ENCODE measurements around the gene AKT1.

AKT1 gene

DNA sequence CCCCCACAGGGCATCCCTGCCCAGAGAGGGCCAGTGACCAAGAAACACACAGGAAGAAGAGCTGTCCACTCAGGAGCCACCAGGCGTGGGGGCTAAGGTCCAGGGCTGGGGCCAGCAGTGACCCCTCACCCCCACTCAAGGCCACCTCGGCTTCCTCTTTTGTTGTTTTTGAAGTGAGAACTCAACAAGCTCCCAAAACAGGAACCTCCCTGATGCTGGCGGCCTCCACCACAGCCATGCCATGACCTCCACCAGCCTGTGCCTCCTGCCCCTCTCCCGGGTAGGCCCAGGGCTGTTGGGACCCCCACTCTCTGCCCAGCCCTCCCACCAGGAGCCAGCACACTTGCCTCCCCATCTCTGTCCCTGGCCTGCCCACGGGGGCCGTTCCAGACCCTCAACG, 7.8 kb downstream of the AKT1 start:
- Mint-ChIP-seq H3K36me3 (ENCODE audit: low read depth) (peaks cover 6% of the 10 kb centered on the region), H3K4me1 (ENCODE audit: low read depth) (peaks cover 4% of the 10 kb centered on the region)

GRCh38 chr14:104786726-104787675, 8.5 kb downstream of the AKT1 start:
- H3K27me3 Mint-ChIP-seq (ENCODE audit: low read depth): no peaks in the 10 kb centered on the region
- peaks cover 6% of the 10 kb centered on the region for H3K36me3 Mint-ChIP-seq (ENCODE audit: low read depth)
- H3K4me3 Mint-ChIP-seq: no peak overlapping the region
- H3K9me3 Mint-ChIP-seq: no peaks in the 10 kb centered on the region
- H3K4me1 Mint-ChIP-seq (ENCODE audit: low read depth): peaks cover 3% of the 10 kb centered on the region
- no peak overlapping the region for H3K27ac Mint-ChIP-seq

More for the DNA sequence above, 7.8 kb downstream of the AKT1 start:
- Mint-ChIP-seq H3K27me3 (ENCODE audit: low read depth) (no peaks in the 10 kb centered on the region), H3K27ac (no peak overlapping the region), H3K4me3 (no peak overlapping the region), H3K9me3 (no peaks in the 10 kb centered on the region)

DNA sequence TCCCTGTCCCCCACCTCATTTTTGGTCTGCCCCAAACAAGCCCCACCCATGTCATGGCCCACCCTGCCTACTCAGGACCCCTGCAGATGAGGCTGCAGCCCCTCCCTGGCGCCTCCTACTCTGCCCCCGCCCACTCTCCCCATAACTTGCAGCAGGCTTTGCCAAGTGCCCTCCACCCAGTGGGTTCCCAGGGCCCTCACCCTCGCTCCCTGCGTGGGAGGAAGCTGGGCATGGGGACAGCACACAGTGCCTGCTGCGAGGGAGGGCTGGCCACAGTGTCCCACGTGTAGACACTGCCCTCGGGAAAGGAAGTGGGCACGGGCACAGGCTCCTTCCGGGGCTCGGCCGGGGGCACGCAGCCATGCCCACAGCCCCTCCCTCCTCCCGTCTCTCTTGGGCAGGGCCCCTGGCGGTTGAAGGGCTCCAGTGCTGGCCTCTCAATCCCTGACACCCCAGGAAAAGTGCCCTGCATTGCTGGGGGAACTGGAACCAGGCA, 9.4 kb downstream of the AKT1 start:
- no peaks in the 10 kb centered on the region for H3K4me1 Mint-ChIP-seq (ENCODE audit: low read depth)
- H3K9me3 Mint-ChIP-seq: no peaks in the 10 kb centered on the region
- H3K36me3 Mint-ChIP-seq (ENCODE audit: low read depth): peaks cover 3% of the 10 kb centered on the region
- no peaks in the 10 kb centered on the region for H3K27me3 Mint-ChIP-seq (ENCODE audit: low read depth)
- H3K4me3 Mint-ChIP-seq: no peak overlapping the region
- H3K27ac Mint-ChIP-seq: no peak overlapping the region

DNA sequence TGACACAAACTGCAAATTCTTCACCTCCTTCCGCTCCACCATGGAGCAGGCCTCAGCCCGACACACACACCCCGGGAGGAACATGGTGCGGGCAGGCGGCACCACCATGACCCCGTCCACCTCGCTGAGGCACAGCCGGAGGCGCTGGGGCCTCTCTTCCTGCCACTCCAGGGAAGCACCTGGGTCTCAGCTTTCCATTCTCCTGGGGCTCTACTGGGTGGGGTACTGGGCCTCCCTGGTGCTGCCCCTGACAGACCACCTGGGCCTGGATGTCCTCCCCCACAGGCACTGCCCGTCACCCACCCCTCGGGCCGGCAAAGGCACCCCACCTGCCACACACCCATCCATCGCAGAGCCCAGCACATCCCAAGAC, 9.9 kb downstream of the AKT1 start:
- Mint-ChIP-seq H3K4me3 (no peak overlapping the region), H3K36me3 (ENCODE audit: low read depth) (no peaks in the 10 kb centered on the region), H3K4me1 (ENCODE audit: low read depth) (no peaks in the 10 kb centered on the region), H3K27me3 (ENCODE audit: low read depth) (no peaks in the 10 kb centered on the region), H3K9me3 (no peaks in the 10 kb centered on the region), H3K27ac (no peak overlapping the region)

DNA sequence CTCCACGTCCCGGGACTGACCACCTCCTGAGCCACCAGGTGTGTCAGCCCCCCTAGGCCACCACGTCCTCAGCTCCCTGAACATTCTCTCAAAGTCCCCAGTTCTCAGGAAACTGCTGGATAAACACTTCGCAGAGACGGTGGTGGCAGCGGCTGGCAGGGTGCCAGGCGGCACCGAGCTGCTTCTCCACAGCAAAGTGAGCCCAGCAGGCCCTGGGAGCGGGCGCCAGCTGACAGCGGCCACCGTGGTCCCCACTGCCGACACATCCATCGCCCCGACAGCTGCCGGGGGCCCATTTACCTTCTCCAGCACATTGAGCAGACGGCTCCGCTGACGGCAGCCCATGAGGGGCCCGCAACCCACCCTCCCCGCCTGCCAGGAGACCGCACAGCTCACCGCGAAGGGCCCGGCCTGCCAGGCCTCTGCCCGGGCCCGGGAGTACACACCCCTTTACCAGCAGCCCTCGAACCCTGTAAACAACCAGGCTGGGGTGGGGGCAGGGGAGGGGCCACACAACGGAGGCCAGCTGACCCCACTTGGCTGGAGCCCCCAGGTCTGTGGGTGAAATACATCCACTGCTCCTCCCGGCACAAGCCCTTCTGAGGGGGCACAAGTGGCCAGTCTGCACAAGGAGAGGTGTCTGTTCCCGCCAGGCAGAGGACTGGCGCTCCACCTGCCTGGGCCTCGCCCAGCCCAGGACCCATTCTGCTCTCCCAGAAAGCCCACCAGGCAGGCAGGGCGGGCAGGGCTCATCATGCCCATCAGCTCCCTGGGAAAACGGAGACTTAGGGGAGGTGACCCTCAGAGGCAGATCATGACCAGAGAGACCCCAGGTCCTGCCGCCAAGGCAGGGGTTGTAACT, 10.5 kb downstream of the AKT1 start:
- Mint-ChIP-seq H3K9me3 (no peaks in the 10 kb centered on the region), H3K4me1 (ENCODE audit: low read depth) (no peaks in the 10 kb centered on the region), H3K27me3 (ENCODE audit: low read depth) (no peaks in the 10 kb centered on the region), H3K4me3 (no peak overlapping the region), H3K36me3 (ENCODE audit: low read depth) (no peaks in the 10 kb centered on the region), H3K27ac (no peak overlapping the region)

- H3K36me3 Mint-ChIP-seq (ENCODE audit: low read depth): no peaks in the 10 kb centered on the region
- no peaks in the 10 kb centered on the region for H3K4me1 Mint-ChIP-seq (ENCODE audit: low read depth)
- H3K27me3 Mint-ChIP-seq (ENCODE audit: low read depth): no peaks in the 10 kb centered on the region
- no peak overlapping the region for H3K4me3 Mint-ChIP-seq
- no peak overlapping the region for H3K27ac Mint-ChIP-seq
- H3K9me3 Mint-ChIP-seq: no peaks in the 10 kb centered on the region
These were observed 11.4 kb downstream of the AKT1 start for GRCh38 chr14:104784218-104784568.

GRCh38 chr14:104783484-104784217, 11.9 kb downstream of the AKT1 start:
- H3K36me3 Mint-ChIP-seq (ENCODE audit: low read depth): no peaks in the 10 kb centered on the region
- H3K4me1 Mint-ChIP-seq (ENCODE audit: low read depth): no peaks in the 10 kb centered on the region
- no peaks in the 10 kb centered on the region for H3K27me3 Mint-ChIP-seq (ENCODE audit: low read depth)
- H3K4me3 Mint-ChIP-seq: no peak overlapping the region
- H3K9me3 Mint-ChIP-seq: no peaks in the 10 kb centered on the region
- H3K27ac Mint-ChIP-seq: no peak overlapping the region

DNA sequence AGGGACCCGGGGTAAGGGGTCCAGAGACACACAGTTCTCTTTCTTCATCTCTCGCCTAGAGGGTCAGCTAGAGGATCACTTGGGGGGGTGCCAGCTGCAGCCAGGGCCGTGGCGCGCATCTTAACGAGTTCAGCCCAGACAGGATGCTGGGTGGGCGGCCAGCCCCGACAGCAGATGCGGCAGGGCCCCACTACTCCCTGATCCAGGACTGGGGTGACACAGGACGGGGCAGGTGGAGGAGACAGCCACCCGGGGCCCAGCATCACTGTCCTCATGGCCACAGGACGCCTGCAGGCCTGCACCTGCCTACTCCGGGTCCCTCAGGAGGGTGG, 12.8 kb downstream of the AKT1 start:
- Mint-ChIP-seq H3K9me3 (no peaks in the 10 kb centered on the region), H3K36me3 (ENCODE audit: low read depth) (no peaks in the 10 kb centered on the region), H3K4me3 (no peak overlapping the region), H3K27me3 (ENCODE audit: low read depth) (no peaks in the 10 kb centered on the region), H3K27ac (no peak overlapping the region), H3K4me1 (ENCODE audit: low read depth) (no peaks in the 10 kb centered on the region)

GRCh38 chr14:104782086-104782807, 13.3 kb downstream of the AKT1 start:
- Mint-ChIP-seq H3K27ac (no peak overlapping the region), H3K36me3 (ENCODE audit: low read depth) (no peaks in the 10 kb centered on the region), H3K4me3 (no peak overlapping the region), H3K27me3 (ENCODE audit: low read depth) (no peaks in the 10 kb centered on the region), H3K4me1 (ENCODE audit: low read depth) (no peaks in the 10 kb centered on the region), H3K9me3 (no peaks in the 10 kb centered on the region)

DNA sequence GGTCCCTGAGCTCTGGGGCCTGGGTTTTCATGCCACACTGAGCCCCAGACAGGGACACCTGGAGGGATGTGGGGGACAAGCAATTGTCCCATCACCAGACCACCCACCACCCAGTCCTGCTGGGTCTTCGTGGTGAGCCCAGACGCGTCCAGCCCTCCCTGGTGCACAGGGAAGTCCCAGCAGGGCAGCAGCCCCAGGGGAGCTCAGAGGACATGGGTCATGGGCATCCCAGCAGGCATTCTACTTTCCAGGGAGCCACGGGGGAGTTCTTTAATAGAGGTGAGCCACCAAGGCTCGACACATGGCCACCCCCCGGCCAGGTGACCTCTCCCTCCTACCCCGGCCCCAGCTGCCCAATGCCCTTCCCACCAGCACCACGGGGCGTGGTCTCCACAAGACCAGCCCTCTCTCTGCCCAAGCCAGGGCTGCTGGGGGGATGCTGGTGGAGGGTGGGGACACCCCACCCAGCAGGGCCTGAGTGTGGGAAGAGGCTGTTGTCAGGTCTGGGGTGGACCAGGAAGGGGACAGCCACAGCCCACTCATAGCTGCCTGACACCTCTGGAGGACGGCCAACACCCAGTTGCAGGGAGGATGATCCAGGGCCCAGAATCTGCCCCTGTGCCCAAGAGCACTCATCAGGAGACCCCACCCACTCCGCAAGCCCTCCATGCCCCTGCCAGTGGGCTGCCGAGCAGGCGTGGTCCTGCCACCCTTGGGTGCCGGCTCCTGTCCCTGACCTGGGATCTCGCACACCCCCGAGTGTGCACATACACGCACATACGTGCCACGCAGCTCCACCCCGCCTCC, 14.1 kb downstream of the AKT1 start:
- no peak overlapping the region for H3K4me3 Mint-ChIP-seq
- H3K4me1 Mint-ChIP-seq (ENCODE audit: low read depth): no peaks in the 10 kb centered on the region
- H3K9me3 Mint-ChIP-seq: no peaks in the 10 kb centered on the region
- peaks cover 3% of the 10 kb centered on the region for H3K36me3 Mint-ChIP-seq (ENCODE audit: low read depth)
- H3K27ac Mint-ChIP-seq: no peak overlapping the region
- H3K27me3 Mint-ChIP-seq (ENCODE audit: low read depth): no peaks in the 10 kb centered on the region

- Mint-ChIP-seq H3K4me3 (no peak overlapping the region), H3K9me3 (no peaks in the 10 kb centered on the region), H3K27me3 (ENCODE audit: low read depth) (no peaks in the 10 kb centered on the region), H3K4me1 (ENCODE audit: low read depth) (no peaks in the 10 kb centered on the region), H3K36me3 (ENCODE audit: low read depth) (peaks cover 6% of the 10 kb centered on the region), H3K27ac (no peak overlapping the region)
These were observed 15.0 kb downstream of the AKT1 start for GRCh38 chr14:104780513-104781030.

DNA sequence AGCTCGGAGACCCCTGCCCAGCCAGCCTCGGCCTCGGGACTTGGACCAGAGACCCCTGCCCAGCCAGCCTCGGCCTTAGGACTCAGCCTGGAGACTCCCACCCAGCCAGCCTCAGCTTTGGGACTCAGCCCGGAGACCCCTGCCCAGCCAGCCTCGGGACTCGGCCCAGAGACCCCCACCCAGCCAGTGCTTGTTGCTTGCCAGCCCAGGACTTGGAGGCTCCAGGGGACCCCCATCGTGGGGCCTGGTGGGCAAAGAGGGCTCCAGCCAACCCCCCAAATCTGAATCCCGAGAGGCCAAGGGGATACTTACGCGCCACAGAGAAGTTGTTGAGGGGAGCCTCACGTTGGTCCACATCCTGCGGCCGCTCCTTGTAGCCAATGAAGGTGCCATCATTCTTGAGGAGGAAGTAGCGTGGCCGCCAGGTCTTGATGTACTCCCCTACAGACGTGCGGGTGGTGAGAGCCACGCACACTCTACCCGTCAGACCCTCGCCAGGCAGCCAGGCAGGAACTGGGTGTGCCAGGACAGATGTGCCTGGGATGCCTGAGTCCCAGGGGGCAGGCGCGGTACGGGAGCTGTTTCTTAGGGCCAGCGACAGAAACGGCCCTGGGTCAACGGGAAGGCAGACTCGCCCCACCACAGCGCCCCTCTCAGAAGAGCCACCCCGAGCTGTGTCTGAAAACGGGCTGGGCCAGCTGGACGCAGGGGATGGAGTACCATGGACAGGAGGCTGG, 15.6 kb downstream of the AKT1 start:
- H3K4me3 Mint-ChIP-seq: no peak overlapping the region
- H3K4me1 Mint-ChIP-seq (ENCODE audit: low read depth): no peaks in the 10 kb centered on the region
- no peaks in the 10 kb centered on the region for H3K9me3 Mint-ChIP-seq
- H3K27me3 Mint-ChIP-seq (ENCODE audit: low read depth): no peaks in the 10 kb centered on the region
- no peak overlapping the region for H3K27ac Mint-ChIP-seq
- peaks cover 6% of the 10 kb centered on the region for H3K36me3 Mint-ChIP-seq (ENCODE audit: low read depth)
